ENCODE data around the gene LYRM9. TPM values are rescaled to one million over a fixed set of nuclear protein-coding genes. Genes with fewer than 3 reads are reported as not detected.

The LYRM9 gene
- polyA plus RNA-seq, 1 donor from 2014 or later: 83.8 TPM

- Histone ChIP-seq H3K4me2 (ENCODE audit: low read length) (no peak overlapping the region), H3K9me3 (ENCODE audit: low read length) (no peaks in the 10 kb centered on the region), H3F3A (ENCODE audit: insufficient read depth, low read length, poor library complexity, severe bottlenecking) (no peaks in the 10 kb centered on the region), H4K20me1 (ENCODE audit: insufficient read depth) (no peaks in the 10 kb centered on the region), H3K27me3 (ENCODE audit: insufficient read depth, low read depth, low read length) (no peaks in the 10 kb centered on the region), H3K79me2 (replicated peaks; ENCODE audit: insufficient read depth, low read length) (no peaks in the 10 kb centered on the region), H3K4me3 (ENCODE audit: low read length) (no peak overlapping the region), H3K36me3 (ENCODE audit: insufficient read depth, low read length) (no peaks in the 10 kb centered on the region), H3K9me2 (ENCODE audit: insufficient read depth, low read length) (no peaks in the 10 kb centered on the region), H2AFZ (ENCODE audit: low read depth, low read length) (no peak overlapping the region), H3K27ac (ENCODE audit: low read length) (no peak overlapping the region), H3K9ac (ENCODE audit: low read length) (no peak overlapping the region)
- TF ChIP-seq SMC3 (conservative IDR thresholded peaks at IDR 0.05; ENCODE audit: poor library complexity) (no peak), TAF1 (IDR thresholded peaks at IDR 0.05; ENCODE audit: low read depth) (no peak), MXI1 (conservative IDR thresholded peaks at IDR 0.05; ENCODE audit: poor library complexity, severe bottlenecking) (no peak), CTCF (IDR thresholded peaks at IDR 0.05; ENCODE audit: poor library complexity, severe bottlenecking) (no peak)
Measured at GRCh38 chr17:27853091-27853490, 40.1 kb downstream of the LYRM9 start.

- Histone ChIP-seq H3K79me2 (replicated peaks; ENCODE audit: insufficient read depth, low read length) (no peaks in the 10 kb centered on the region), H3K4me2 (ENCODE audit: low read length) (no peak overlapping the region), H3K9me3 (ENCODE audit: low read length) (no peaks in the 10 kb centered on the region), H3F3A (ENCODE audit: insufficient read depth, low read length, poor library complexity, severe bottlenecking) (no peaks in the 10 kb centered on the region), H3K27me3 (ENCODE audit: insufficient read depth, low read depth, low read length) (no peaks in the 10 kb centered on the region), H3K4me3 (ENCODE audit: low read length) (no peak overlapping the region), H3K27ac (ENCODE audit: low read length) (no peak overlapping the region), H3K9ac (ENCODE audit: low read length) (no peak overlapping the region), H3K9me2 (ENCODE audit: insufficient read depth, low read length) (no peaks in the 10 kb centered on the region), H4K20me1 (ENCODE audit: insufficient read depth) (no peaks in the 10 kb centered on the region), H3K36me3 (ENCODE audit: insufficient read depth, low read length) (no peaks in the 10 kb centered on the region), H2AFZ (ENCODE audit: low read depth, low read length) (no peak overlapping the region)
- no peak for TF ChIP-seq REST (IDR thresholded peaks at IDR 0.05; ENCODE audit: borderline replicate concordance)
- no peak for TF ChIP-seq POLR2AphosphoS5 (IDR thresholded peaks at IDR 0.05)
- no peak for TF ChIP-seq SMC3 (conservative IDR thresholded peaks at IDR 0.05; ENCODE audit: poor library complexity)
Measured at GRCh38 chr17:27849474-27850185, 43.5 kb downstream of the LYRM9 start.

- Histone ChIP-seq H3F3A (ENCODE audit: insufficient read depth, low read length, poor library complexity, severe bottlenecking) (no peaks in the 10 kb centered on the region), H2AFZ (ENCODE audit: low read depth, low read length) (no peak overlapping the region), H3K9ac (ENCODE audit: low read length) (no peak overlapping the region), H3K79me2 (replicated peaks; ENCODE audit: insufficient read depth, low read length) (no peaks in the 10 kb centered on the region), H3K4me3 (ENCODE audit: low read length) (no peak overlapping the region), H3K4me2 (ENCODE audit: low read length) (no peak overlapping the region), H3K36me3 (ENCODE audit: insufficient read depth, low read length) (no peaks in the 10 kb centered on the region), H3K9me2 (ENCODE audit: insufficient read depth, low read length) (no peaks in the 10 kb centered on the region), H4K20me1 (ENCODE audit: insufficient read depth) (no peaks in the 10 kb centered on the region), H3K27me3 (ENCODE audit: insufficient read depth, low read depth, low read length) (no peaks in the 10 kb centered on the region), H3K27ac (ENCODE audit: low read length) (no peak overlapping the region), H3K9me3 (ENCODE audit: low read length) (no peaks in the 10 kb centered on the region)
- TF ChIP-seq CTCF (IDR thresholded peaks at IDR 0.05; ENCODE audit: poor library complexity, severe bottlenecking): no peak
- TF ChIP-seq TAF1 (IDR thresholded peaks at IDR 0.05; ENCODE audit: low read depth): no peak
- TF ChIP-seq EP300 (conservative IDR thresholded peaks at IDR 0.05; ENCODE audit: poor library complexity, severe bottlenecking): no peak
- TF ChIP-seq SMC3 (conservative IDR thresholded peaks at IDR 0.05; ENCODE audit: poor library complexity): no peak
- TF ChIP-seq REST (IDR thresholded peaks at IDR 0.05; ENCODE audit: borderline replicate concordance): no peak
- no peak for TF ChIP-seq EZH2 (IDR thresholded peaks at IDR 0.05; ENCODE audit: borderline replicate concordance, insufficient read depth, low read length, poor library complexity, severe bottlenecking)
- TF ChIP-seq RAD21 (conservative IDR thresholded peaks at IDR 0.05): no peak
- TF ChIP-seq POLR2AphosphoS5 (IDR thresholded peaks at IDR 0.05): no peak
- TF ChIP-seq MXI1 (conservative IDR thresholded peaks at IDR 0.05; ENCODE audit: poor library complexity, severe bottlenecking): no peak
Measured at GRCh38 chr17:27848931-27849330, 44.2 kb downstream of the LYRM9 start.
